Left ventricle myocardium inferior (tissue), 1 donor: ENCODE measurements around the gene LIMS2. TPM values are rescaled to one million over a fixed set of nuclear protein-coding genes. Genes with fewer than 3 reads are reported as not detected.

Experiments used
- DNase-seq: peaks from one replicate; pipeline ENCODE4 v3.0.0-alpha.2; 2020
- H3K27ac ChIP-seq: fragments of 200-600 bp; replicated peaks from 2 replicates; pipeline ENCODE4 v1.8.0; 2021
- H3K27me3 ChIP-seq: fragments of 200-600 bp; 2 replicates; pipeline ENCODE4 v1.8.0; 2021; ENCODE audit warnings: low read depth
- H3K36me3 ChIP-seq: fragments of 200-600 bp; 2 replicates; pipeline ENCODE4 v1.8.0; 2021
- H3K4me1 ChIP-seq: fragments of 200-600 bp; 2 replicates; pipeline ENCODE4 v1.8.0; 2021
- H3K4me3 ChIP-seq: fragments of 200-600 bp; 2 replicates; pipeline ENCODE4 v1.8.0; 2021; ENCODE audit warnings: mild to moderate bottlenecking, moderate library complexity
- H3K9me3 ChIP-seq: fragments of 200-600 bp; replicated peaks from 2 replicates; pipeline ENCODE4 v1.8.0; 2021
- CTCF ChIP-seq: fragments of 200-600 bp; IDR thresholded peaks from 2 replicates; pipeline ENCODE4 v1.8.0; 2021; ENCODE audit warnings: antibody characterized with exemption, mild to moderate bottlenecking, borderline replicate concordance
- intact Hi-C: fragments of 100-400 bp; cut with micrococcal nuclease; formaldehyde crosslinking; loops from one replicate; pipeline ENCODE4 v1.11.0; 2022
- total RNA-seq: library from RNA; stranded (reverse); fragmentation: NEBNext Ultra II Directional; extraction: Animal tissue kit (Norgen Biotek cat#: 25700); gene quantifications from one replicate; pipeline ENCODE4 v1.2.1, GENCODE V29; 2021
- donor health status: DM: no; HTN: yes; CAD: no; lungs with severe emphysema.

Gene LIMS2
- total RNA-seq, 1 donor from 2014 or later = 173 TPM

- TF ChIP-seq CTCF = no peak
- H3K4me3 ChIP-seq = no peak overlapping the region
- no peaks in the 10 kb centered on the region for H3K27me3 ChIP-seq
- H3K27ac ChIP-seq = no peak overlapping the region
- peaks cover 5% of the 10 kb centered on the region for H3K4me1 ChIP-seq
- no peaks in the 10 kb centered on the region for H3K9me3 ChIP-seq
- H3K36me3 ChIP-seq = no peaks in the 10 kb centered on the region
- DNase-seq = no peak
- intact Hi-C loops = no loop called here
Observed at GRCh38 chr2:127592761-127593227, 82.5 kb downstream of the LIMS2 start.

GRCh38 chr2:127591221-127591923, 84.0 kb downstream of the LIMS2 start:
- H3K9me3 ChIP-seq = no peaks in the 10 kb centered on the region
- no peak overlapping the region for H3K4me3 ChIP-seq
- H3K36me3 ChIP-seq = no peaks in the 10 kb centered on the region
- intact Hi-C loops = no loop called here
- H3K27me3 ChIP-seq = no peaks in the 10 kb centered on the region
- H3K27ac ChIP-seq = no peak overlapping the region
- peak; percentile 98 for TF ChIP-seq CTCF
- H3K4me1 ChIP-seq = peaks cover 5% of the 10 kb centered on the region
- peak; percentile 64 for DNase-seq

DNA sequence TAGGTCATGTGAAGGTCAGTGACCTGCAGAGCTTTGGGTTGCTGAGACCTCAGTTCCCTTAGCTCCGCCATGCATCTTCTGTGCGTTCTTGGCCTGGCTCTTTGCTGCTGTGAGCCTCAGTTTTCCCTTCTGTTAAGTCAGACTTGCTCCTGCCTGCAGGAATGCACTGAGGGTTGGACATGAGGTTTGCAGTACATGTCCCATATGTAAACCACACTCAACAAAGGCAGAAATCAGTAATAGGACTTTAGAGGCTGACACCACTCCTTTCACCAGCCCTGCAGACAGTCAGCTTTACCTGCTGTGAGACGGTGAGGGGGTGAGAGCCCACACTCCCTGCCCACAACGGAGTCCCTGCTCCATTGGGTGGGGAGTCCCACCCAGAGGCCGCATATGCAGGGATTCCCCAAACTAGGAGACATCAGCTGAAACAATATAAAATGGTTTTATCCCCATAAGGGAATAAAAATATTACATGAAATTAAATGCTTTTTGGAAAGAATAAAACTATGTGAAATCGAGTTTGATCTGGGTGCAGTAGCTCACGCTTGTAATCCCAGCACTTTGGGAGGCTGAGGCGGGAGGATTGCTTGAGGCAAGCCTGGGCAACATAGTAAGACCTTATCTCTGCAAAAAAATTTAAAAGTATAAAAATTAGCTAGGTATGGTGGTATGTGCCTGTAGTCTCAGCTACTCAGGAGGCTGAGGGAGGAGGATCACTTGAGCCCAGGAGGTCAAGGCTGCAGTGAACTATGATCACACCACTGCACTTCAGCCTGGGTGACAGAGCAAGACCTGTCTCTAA, 84.7 kb downstream of the LIMS2 start:
- DNase-seq = no peak
- H3K4me1 ChIP-seq = peaks cover 5% of the 10 kb centered on the region
- no peak for TF ChIP-seq CTCF

GRCh38 chr2:127589841-127590240, 85.5 kb downstream of the LIMS2 start:
- no peak overlapping the region for H3K27ac ChIP-seq
- H3K4me3 ChIP-seq = no peak overlapping the region
- peaks cover 5% of the 10 kb centered on the region for H3K4me1 ChIP-seq
- H3K9me3 ChIP-seq = no peaks in the 10 kb centered on the region
- no peaks in the 10 kb centered on the region for H3K27me3 ChIP-seq
- TF ChIP-seq CTCF = no peak
- H3K36me3 ChIP-seq = no peaks in the 10 kb centered on the region
- DNase-seq = no peak
- intact Hi-C loops = no loop called here

More for the DNA sequence above, 84.7 kb downstream of the LIMS2 start:
- Histone ChIP-seq H3K27ac (no peak overlapping the region), H3K36me3 (no peaks in the 10 kb centered on the region), H3K27me3 (no peaks in the 10 kb centered on the region), H3K4me3 (no peak overlapping the region), H3K9me3 (no peaks in the 10 kb centered on the region)
- intact Hi-C loops = no loop called here

- Histone ChIP-seq H3K9me3 (no peaks in the 10 kb centered on the region), H3K4me3 (no peak overlapping the region), H3K27me3 (no peaks in the 10 kb centered on the region), H3K36me3 (no peaks in the 10 kb centered on the region), H3K4me1 (peaks cover 5% of the 10 kb centered on the region), H3K27ac (no peak overlapping the region)
- no peak for TF ChIP-seq CTCF
- no peak for DNase-seq
- intact Hi-C loops = no loop called here
Observed at GRCh38 chr2:127589358-127589757, 86.0 kb downstream of the LIMS2 start.

Other genes starting within 250 kb of the LIMS2 start
- gene IWS1, start 149.0 kb downstream of the LIMS2 start, total RNA-seq = 59.8 TPM
- 0.44 TPM for gene MYO7B, start 139.8 kb downstream of the LIMS2 start, total RNA-seq
- 0.16 TPM for gene GPR17, start 29.4 kb downstream of the LIMS2 start, total RNA-seq
- 2.9 TPM for gene SFT2D3, start 26.0 kb upstream of the LIMS2 start, total RNA-seq
- 38.9 TPM for gene WDR33, start 135.6 kb upstream of the LIMS2 start, total RNA-seq
- 19.4 TPM for gene POLR2D, start 182.6 kb upstream of the LIMS2 start, total RNA-seq
- gene AMMECR1L, start 210.4 kb upstream of the LIMS2 start, total RNA-seq = 9.7 TPM